ENCODE data around the gene KPTN.

Gene KPTN

GRCh38 chr19:47446534-47447469 is 37.2 kb downstream of the KPTN start:
- no peak for DNase-seq (ENCODE audit: low spot score)
- no peak for TF ChIP-seq CTCF (IDR thresholded peaks at IDR 0.05; ENCODE audit: extremely low read depth, missing control alignments)

GRCh38 chr19:47445937-47446402 is 38.0 kb downstream of the KPTN start:
- no peak for TF ChIP-seq CTCF (IDR thresholded peaks at IDR 0.05; ENCODE audit: extremely low read depth, missing control alignments)
- no peak for DNase-seq (ENCODE audit: low spot score)

- no peak for TF ChIP-seq CTCF (IDR thresholded peaks at IDR 0.05; ENCODE audit: extremely low read depth, missing control alignments)
- DNase-seq (ENCODE audit: low spot score), result no peak
Observed at GRCh38 chr19:47445527-47445926, 38.5 kb downstream of the KPTN start.

DNA sequence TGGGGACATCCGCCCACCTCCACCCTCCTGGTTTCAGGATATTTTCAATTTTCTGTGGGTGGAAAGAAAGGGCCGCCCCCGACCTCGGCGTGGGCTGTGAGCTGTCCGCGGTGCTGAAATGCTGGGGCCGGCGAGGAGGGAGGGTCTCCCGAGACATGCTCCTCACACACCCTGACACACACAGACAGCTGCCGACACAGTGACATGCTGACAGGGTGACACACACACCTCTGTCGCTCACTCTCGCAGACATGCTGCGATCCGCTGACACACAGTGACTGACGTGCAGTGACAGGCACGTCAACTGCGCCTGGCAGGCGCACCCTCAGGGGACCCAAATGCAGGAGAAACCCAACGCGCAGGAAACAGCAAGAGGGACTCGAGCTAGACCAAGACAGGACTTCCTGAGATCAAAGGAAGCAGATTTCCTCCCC is 39.6 kb downstream of the KPTN start:
- TF ChIP-seq CTCF (IDR thresholded peaks at IDR 0.05; ENCODE audit: extremely low read depth, missing control alignments), result no peak
- no peak for DNase-seq (ENCODE audit: low spot score)

- no peak for TF ChIP-seq CTCF (IDR thresholded peaks at IDR 0.05; ENCODE audit: extremely low read depth, missing control alignments)
- no peak for DNase-seq (ENCODE audit: low spot score)
Observed at GRCh38 chr19:47443331-47443730, 40.7 kb downstream of the KPTN start.

DNA sequence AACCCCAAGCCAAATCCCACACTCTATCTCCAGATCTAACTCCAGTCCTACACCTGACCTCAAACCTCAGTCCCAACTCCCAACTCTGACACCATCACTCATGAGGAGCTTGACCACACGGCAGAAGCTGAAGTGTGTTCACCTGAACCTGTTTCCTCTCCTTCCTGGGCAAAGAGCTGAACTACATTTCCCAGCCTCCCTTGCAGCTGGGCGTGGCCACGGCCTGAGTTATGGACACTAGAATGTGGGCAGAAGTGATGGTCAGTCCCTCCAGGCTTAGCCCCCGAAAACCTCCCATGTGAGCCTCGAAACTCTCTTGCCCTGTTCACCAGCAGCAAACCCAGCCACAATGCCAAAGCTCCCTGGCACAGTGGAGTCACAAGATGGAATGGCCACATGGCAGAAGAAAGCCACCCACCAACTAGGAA is 45.2 kb downstream of the KPTN start:
- TF ChIP-seq CTCF (IDR thresholded peaks at IDR 0.05; ENCODE audit: extremely low read depth, missing control alignments), result no peak
- no peak for DNase-seq (ENCODE audit: low spot score)

DNA sequence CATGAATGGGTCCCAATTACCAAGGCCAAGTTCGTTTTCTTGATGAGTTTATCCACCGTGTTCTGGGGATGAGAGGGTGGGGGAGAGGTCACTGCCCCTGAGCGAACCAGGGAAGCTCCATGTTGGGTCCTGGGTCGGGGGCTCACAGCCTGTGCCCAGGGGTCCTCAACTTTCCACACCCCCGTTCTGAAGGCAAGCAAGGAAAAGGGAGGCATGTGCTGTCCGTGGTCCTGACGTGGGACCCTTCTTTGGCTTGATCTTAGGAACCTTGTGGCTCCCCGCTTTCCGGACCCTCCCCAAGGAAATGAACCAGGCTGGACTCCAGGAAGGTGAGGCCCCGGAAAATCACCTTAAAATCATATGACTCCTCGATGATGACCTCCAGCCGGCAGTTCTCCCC is 46.5 kb downstream of the KPTN start:
- no peak for TF ChIP-seq CTCF (IDR thresholded peaks at IDR 0.05; ENCODE audit: extremely low read depth, missing control alignments)
- DNase-seq (ENCODE audit: low spot score), result no peak

Measured in GM20000 (cell line).